ENCODE data around the gene TMIE.

DNA sequence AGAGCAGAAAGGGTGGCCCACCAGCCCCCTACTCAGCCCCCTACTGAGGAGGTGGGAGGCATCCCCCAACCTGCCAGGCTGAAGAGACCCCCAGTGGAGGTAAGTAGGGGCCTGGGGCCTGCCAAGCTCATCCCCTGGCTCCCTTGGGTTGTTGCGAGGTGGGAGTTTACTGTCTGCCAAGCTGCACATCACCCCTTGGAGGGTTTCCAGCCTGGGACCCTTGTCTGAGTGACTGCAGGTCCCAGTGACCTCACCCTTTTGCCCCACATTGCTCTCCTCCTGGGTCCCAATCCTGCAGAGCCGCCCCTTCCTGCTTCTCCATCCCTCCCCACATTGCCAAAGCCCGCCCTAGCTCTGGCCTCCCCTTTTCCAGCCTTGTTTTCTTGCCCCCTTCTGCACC is 6.7 kb upstream of the TMIE start:
- TF ChIP-seq EP300 (IDR thresholded peaks at IDR 0.05; ENCODE audit: low read depth): no peak
- no peak for TF ChIP-seq CTCF (IDR thresholded peaks at IDR 0.05)
- no peak for TF ChIP-seq POLR2AphosphoS5 (IDR thresholded peaks at IDR 0.05)
- no peak for TF ChIP-seq POLR2A (IDR thresholded peaks at IDR 0.05)
